HG02970 (cell line): Measurements from ENCODE around the gene AHR.
"Not testable (repeated sequence)": the region's sequence is repeated elsewhere in the genome, so short reads cannot be mapped to it uniquely, and the experiment has no call there.

Source experiments
- ATAC-seq: cut with Tn5 transposase; IDR thresholded peaks from one replicate; pipeline ENCODE4 v1.9.1; 2021; ENCODE audit warnings: mild to moderate bottlenecking, moderate library complexity, moderate number of reproducible peaks; ENCODE audit not compliant: unreplicated experiment, low FRiP score

The AHR gene

GRCh38 chr7:17371671-17372524, 73.4 kb downstream of the AHR start:
- ATAC-seq = no peak

- no peak for ATAC-seq
Observed at GRCh38 chr7:17374157-17374556, 75.7 kb downstream of the AHR start.

- ATAC-seq = no peak
Observed at GRCh38 chr7:17374654-17375053, 76.2 kb downstream of the AHR start.

- no peak for ATAC-seq
Observed at GRCh38 chr7:17376595-17376994, 78.1 kb downstream of the AHR start.

GRCh38 chr7:17380736-17381662, 82.5 kb downstream of the AHR start:
- ATAC-seq = no peak

GRCh38 chr7:17382408-17383354, 84.2 kb downstream of the AHR start:
- ATAC-seq = not testable (repeated sequence)

GRCh38 chr7:17384400-17384799, 85.9 kb downstream of the AHR start:
- no peak for ATAC-seq

GRCh38 chr7:17385612-17386011, 87.2 kb downstream of the AHR start:
- ATAC-seq = no peak

- no peak for ATAC-seq
Observed at GRCh38 chr7:17390392-17390791, 91.9 kb downstream of the AHR start.

- no peak for ATAC-seq
Observed at GRCh38 chr7:17391366-17391765, 92.9 kb downstream of the AHR start.

GRCh38 chr7:17392846-17393245, 94.4 kb downstream of the AHR start:
- ATAC-seq = no peak

GRCh38 chr7:17394563-17394962, 96.1 kb downstream of the AHR start:
- not testable (repeated sequence) for ATAC-seq
